Stimulated activated CD8-positive, alpha-beta memory T cell treated with anti-CD3 and anti-CD28 coated beads, Interleukin-2, amount 100 ng/mL, for 48 hours (primary cell): ENCODE measurements around the gene TBC1D24.
"Not testable (repeated sequence)": the region's sequence is repeated elsewhere in the genome, so short reads cannot be mapped to it uniquely, and the experiment has no call there.

Experiments used
- DNase-seq, 2 donors: peaks; one replicate each; pipeline ENCODE4 v3.0.0-alpha.2; 2020; ENCODE audit warnings: low read depth in 2 of 2

TBC1D24 gene

GRCh38 chr16:2474877-2475412 lies at the start of gene TBC1D24:
Gene TBC1D24, plus strand, starts transcription at chr16:2475127. Its CDS starts 21,022 bp downstream, at chr16:2496149.
- DNase-seq: peak; percentile 81 to 85

- no peak for DNase-seq
Observed at GRCh38 chr16:2425825-2426430, 49.0 kb upstream of the TBC1D24 start.

- no peak for DNase-seq
Observed at GRCh38 chr16:2426941-2427361, 48.0 kb upstream of the TBC1D24 start.

- DNase-seq: no peak
Observed at GRCh38 chr16:2427526-2427925, 47.4 kb upstream of the TBC1D24 start.

GRCh38 chr16:2428051-2428783 lies 46.7 kb upstream of the TBC1D24 start:
- peak in 1 of 2 donors; percentile 11 for DNase-seq

GRCh38 chr16:2428784-2429033 lies 46.2 kb upstream of the TBC1D24 start:
- DNase-seq: peak in 1 of 2 donors; percentile 7

- peak; percentile 97 to 98 for DNase-seq
Observed at GRCh38 chr16:2429034-2429770, 45.7 kb upstream of the TBC1D24 start, which contains the start of gene CCNF. Gene CCNF, plus strand, starts transcription at chr16:2429447. Its CDS starts 35 bp downstream, at chr16:2429482.

GRCh38 chr16:2429771-2430663 lies 44.9 kb upstream of the TBC1D24 start:
- no peak for DNase-seq

DNA sequence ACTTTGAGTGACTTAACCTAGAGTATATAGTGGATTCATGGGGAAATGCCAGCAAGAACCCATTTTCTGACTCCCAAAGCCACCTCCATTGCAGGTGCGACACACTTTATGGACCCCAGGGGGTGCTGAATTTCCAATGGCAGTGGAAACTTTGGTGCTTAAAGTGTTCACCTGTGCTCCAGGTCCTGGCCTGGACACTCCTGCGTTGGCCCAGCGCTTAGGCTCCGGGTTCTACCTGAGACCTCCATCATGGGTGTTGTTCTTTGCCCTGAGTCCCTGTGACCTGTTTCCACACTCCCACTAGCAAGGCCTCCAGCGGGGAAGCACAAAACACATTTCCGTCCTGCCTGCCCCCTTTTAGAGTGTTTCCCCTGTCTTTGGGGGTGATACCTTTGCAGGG lies 42.6 kb upstream of the TBC1D24 start:
- DNase-seq: no peak

DNA sequence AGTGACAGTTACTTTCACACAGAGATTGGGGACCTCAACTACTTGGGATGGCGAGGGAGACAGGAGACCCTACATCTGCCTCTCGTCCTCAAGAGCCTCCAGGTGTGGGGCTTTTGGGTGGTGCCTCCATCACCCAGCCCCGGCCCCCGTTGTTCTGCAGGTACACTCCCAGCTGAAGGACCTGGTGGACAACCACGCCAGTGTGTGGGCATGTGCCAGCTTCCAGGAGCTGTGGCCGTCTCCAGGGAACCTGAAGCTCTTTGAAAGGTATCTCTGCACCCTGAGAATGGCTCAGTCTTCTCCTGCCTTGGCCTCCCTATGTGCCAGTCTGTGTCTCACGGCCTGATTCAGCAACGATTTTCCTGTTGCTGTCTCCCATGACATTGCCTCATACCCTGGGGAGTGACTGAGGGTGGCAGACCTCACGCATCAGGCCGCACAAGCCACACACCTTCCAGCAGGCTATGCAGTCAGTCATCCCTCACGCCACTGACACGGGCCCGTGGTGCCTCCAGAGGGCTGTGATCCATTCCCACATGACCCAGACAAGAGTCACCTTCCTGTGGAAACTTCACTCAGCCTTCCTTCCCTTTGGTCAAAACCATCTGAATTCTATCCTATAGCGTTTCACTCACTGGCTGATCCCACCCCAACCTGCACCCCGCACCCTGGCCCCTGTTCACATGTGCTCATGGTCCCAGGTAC lies 42.0 kb upstream of the TBC1D24 start:
- DNase-seq: no peak

DNA sequence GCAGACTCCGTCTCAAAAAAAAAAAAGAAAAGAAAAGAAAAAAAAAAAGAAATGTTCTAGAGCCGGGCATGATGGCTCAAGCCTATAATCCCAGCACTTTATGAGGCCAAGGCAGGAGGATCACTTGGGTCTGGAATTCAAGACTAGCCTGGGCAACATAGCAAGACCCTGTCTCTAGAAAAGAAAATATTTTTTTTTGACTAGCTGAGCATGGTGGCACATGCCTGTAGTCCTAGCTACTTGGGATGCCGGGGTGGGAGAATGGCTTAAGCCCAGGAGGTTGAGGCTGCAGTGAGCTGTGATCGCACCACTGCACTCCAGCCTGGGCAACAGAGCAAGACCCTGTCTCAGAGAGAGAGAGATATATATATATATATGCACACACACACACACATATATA lies 39.7 kb upstream of the TBC1D24 start:
- not testable (repeated sequence) for DNase-seq

GRCh38 chr16:2436110-2436509 lies 38.8 kb upstream of the TBC1D24 start:
- no peak for DNase-seq

GRCh38 chr16:2437032-2437790 lies 37.7 kb upstream of the TBC1D24 start:
- DNase-seq: no peak

- DNase-seq: no peak
Observed at GRCh38 chr16:2438121-2438520, 36.8 kb upstream of the TBC1D24 start.

GRCh38 chr16:2439598-2439997 lies 35.3 kb upstream of the TBC1D24 start:
- no peak for DNase-seq

DNA sequence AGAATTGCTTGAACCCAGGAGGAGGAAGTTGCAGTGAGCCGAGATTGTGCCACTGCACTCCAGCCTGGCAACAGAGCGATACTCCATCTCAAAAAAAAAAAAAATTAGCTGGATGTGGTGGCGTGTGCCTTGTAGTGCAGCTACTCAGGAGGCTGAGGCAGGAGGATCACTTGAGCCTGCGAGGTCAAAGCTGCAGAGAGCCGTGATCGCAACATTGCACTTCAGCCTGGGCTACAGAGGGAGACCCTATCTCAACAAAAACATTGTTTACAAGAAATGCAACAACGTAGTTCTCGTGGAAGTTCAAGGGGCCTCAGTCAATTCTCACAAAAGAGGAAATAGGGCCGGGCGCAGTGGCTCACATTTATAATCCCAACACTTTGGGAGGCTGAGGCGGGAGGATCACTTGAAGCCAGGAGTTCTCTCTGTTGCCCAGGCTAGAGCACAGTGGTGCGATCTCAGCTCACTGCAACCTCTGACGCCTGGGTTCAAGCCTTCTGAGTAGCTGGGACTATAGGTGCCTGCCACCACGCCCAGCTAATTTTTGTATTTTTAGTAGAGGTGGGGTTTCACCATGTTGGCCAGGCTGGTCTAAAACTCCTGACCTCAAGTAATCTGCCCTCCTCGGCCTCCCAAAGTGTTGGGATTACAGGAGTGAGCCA lies 33.7 kb upstream of the TBC1D24 start:
- DNase-seq: not testable (repeated sequence)

DNA sequence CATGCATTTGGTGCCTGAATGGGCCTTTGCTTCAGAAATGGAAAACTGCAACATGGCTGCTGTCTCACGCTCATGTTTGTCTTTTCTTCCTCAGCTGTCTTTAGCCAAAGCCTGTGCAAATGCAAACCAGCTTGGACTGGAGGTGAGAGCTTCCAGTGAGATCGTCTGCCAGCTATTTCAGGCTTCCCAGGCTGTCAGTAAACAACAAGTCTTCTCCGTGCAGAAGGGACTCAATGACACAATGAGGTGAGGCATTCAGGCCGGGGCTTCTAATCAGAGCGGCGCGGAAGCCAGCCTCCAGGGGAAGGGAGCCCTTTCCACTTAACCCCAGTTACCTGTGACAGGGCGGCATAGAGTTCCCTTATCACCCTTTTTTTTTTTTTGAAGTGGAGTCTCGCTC lies 31.4 kb upstream of the TBC1D24 start:
- DNase-seq: no peak

GRCh38 chr16:2447920-2448583 lies 26.9 kb upstream of the TBC1D24 start:
- no peak for DNase-seq

DNA sequence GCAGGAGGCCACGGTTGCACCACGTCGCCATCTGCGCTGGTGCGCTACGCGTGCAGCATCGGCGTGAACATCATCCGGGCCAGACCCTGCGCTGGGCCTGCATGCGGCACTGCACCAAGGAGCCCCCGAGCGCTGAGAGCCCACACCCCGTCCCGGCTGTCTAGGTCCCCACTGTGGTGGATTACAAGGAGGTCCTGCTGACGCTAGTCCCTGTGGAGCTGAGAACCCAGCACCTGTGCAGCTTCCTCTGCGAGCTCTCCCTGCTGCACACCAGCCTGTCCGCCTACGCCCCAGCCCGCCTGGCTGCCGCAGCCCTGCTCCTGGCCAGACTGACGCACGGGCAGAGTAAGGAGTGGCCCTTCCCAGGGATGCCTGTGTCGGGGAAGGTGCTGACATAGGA lies 25.8 kb upstream of the TBC1D24 start:
- DNase-seq: no peak
